ENCODE results near the gene SPOCK3. TPM values are rescaled to one million over a fixed set of nuclear protein-coding genes. Genes with fewer than 3 reads are reported as not detected.

The SPOCK3 gene
- total RNA-seq, 1 experiment from 2014 or later: 1.4 TPM

DNA sequence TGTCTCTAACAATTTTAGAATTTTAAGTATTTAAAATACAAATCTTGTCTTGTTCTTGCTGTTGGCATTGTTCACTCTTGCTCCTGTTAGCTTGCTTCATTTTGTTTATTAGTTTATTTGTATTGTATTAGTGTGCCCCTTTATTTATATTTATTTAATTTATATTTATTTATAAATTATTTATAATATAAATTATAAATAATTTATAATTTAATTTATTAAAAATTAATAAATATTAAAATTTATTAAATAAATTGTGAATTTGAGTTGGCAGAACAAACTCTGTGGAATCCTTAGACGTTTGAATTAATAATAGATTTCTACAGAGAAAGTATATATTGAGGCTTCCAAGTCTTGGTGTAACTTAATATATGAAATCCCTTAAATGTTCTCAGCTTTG is 331.4 kb downstream of the SPOCK3 start:
- H3K27ac ChIP-seq (ENCODE audit: low read length): no peak overlapping the region
- H3K27me3 ChIP-seq (ENCODE audit: control insufficient read depth, insufficient read depth, low read length): no peaks in the 10 kb centered on the region
- POLR2A ChIA-PET: no interaction called here
- no peaks in the 10 kb centered on the region for H3K36me3 ChIP-seq (ENCODE audit: control insufficient read depth, insufficient read depth, low read length)
- TF ChIP-seq, protein P1, sequence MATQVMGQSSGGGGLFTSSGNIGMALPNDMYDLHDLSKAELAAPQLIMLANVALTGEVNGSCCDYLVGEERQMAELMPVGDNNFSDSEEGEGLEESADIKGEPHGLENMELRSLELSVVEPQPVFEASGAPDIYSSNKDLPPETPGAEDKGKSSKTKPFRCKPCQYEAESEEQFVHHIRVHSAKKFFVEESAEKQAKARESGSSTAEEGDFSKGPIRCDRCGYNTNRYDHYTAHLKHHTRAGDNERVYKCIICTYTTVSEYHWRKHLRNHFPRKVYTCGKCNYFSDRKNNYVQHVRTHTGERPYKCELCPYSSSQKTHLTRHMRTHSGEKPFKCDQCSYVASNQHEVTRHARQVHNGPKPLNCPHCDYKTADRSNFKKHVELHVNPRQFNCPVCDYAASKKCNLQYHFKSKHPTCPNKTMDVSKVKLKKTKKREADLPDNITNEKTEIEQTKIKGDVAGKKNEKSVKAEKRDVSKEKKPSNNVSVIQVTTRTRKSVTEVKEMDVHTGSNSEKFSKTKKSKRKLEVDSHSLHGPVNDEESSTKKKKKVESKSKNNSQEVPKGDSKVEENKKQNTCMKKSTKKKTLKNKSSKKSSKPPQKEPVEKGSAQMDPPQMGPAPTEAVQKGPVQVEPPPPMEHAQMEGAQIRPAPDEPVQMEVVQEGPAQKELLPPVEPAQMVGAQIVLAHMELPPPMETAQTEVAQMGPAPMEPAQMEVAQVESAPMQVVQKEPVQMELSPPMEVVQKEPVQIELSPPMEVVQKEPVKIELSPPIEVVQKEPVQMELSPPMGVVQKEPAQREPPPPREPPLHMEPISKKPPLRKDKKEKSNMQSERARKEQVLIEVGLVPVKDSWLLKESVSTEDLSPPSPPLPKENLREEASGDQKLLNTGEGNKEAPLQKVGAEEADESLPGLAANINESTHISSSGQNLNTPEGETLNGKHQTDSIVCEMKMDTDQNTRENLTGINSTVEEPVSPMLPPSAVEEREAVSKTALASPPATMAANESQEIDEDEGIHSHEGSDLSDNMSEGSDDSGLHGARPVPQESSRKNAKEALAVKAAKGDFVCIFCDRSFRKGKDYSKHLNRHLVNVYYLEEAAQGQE (IDR thresholded peaks at IDR 0.05; ENCODE audit: insufficient read depth in 1 of 2, low read depth in 2 of 2, low read length in 1 of 2): no peak
- TF ChIP-seq, protein P2, sequence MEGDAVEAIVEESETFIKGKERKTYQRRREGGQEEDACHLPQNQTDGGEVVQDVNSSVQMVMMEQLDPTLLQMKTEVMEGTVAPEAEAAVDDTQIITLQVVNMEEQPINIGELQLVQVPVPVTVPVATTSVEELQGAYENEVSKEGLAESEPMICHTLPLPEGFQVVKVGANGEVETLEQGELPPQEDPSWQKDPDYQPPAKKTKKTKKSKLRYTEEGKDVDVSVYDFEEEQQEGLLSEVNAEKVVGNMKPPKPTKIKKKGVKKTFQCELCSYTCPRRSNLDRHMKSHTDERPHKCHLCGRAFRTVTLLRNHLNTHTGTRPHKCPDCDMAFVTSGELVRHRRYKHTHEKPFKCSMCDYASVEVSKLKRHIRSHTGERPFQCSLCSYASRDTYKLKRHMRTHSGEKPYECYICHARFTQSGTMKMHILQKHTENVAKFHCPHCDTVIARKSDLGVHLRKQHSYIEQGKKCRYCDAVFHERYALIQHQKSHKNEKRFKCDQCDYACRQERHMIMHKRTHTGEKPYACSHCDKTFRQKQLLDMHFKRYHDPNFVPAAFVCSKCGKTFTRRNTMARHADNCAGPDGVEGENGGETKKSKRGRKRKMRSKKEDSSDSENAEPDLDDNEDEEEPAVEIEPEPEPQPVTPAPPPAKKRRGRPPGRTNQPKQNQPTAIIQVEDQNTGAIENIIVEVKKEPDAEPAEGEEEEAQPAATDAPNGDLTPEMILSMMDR (IDR thresholded peaks at IDR 0.05): no peak
- TF ChIP-seq POLR2AphosphoS5 (IDR thresholded peaks at IDR 0.05; ENCODE audit: low read depth, low read length) (no peak), SIN3A (IDR thresholded peaks at IDR 0.05; ENCODE audit: borderline replicate concordance, insufficient read depth, low read depth, low read length) (no peak)
- CTCF ChIA-PET: no interaction called here
- intact Hi-C loops (cut with micrococcal nuclease; ENCODE audit: unreplicated experiment) (no loop called here), in situ Hi-C loops (cut with HindIII; ENCODE audit: low pct_unique_long_range_greater_than_20kb, low sequenced_read_pairs) (no loop called here)
- BruUV-seq (replicated peaks): no TSS peak
- H3K9me3 ChIP-seq (ENCODE audit: control insufficient read depth, insufficient read depth, low read depth, low read length): no peaks in the 10 kb centered on the region
- ATAC-seq: no peak
- H3K4me3 ChIP-seq (ENCODE audit: low read depth in 2 of 2, low read length in 2 of 2): no peak overlapping the region
- no peak for DNase-seq (ENCODE audit: low read depth, low spot score)
- H3K4me1 ChIP-seq (ENCODE audit: control insufficient read depth, insufficient read depth, low read length): no peaks in the 10 kb centered on the region

DNA sequence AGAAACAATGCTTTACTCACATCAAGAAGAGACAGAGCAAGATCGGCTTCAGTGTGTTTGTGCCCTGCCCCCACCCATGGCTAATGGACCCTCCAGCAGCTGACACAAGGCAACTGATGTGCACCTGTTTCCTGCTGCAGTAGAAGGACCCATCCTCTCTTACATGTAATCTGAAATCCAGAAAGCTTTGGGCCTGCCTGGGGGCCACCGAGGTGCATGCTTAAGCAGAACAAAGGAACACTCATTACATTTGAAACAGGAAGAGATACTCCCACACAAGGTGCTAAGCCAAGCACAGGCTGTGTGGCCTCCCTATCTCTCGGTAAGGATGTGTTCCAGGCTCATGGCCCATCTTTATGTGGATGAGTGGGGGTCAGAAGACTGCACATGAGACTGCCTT is 338.0 kb downstream of the SPOCK3 start:
- no peak overlapping the region for H3K4me3 ChIP-seq (ENCODE audit: low read depth in 2 of 2, low read length in 2 of 2)
- H3K4me1 ChIP-seq (ENCODE audit: control insufficient read depth, insufficient read depth, low read length): no peaks in the 10 kb centered on the region
- no peaks in the 10 kb centered on the region for H3K27me3 ChIP-seq (ENCODE audit: control insufficient read depth, insufficient read depth, low read length)
- no peaks in the 10 kb centered on the region for H3K9me3 ChIP-seq (ENCODE audit: control insufficient read depth, insufficient read depth, low read depth, low read length)
- ATAC-seq: no peak
- no peak for TF ChIP-seq SIN3A (IDR thresholded peaks at IDR 0.05; ENCODE audit: borderline replicate concordance, insufficient read depth, low read depth, low read length)
- TF ChIP-seq, protein P2 (IDR thresholded peaks at IDR 0.05): no peak
- no peak for TF ChIP-seq TCF7L2 (IDR thresholded peaks at IDR 0.05; ENCODE audit: low read depth, low read length)
- TF ChIP-seq POLR2AphosphoS5 (IDR thresholded peaks at IDR 0.05; ENCODE audit: low read depth, low read length): no peak
- TF ChIP-seq, protein P1 (IDR thresholded peaks at IDR 0.05; ENCODE audit: insufficient read depth in 1 of 2, low read depth in 2 of 2, low read length in 1 of 2): no peak
- H3K36me3 ChIP-seq (ENCODE audit: control insufficient read depth, insufficient read depth, low read length): no peaks in the 10 kb centered on the region
- BruUV-seq (replicated peaks): no TSS peak
- no peak for DNase-seq (ENCODE audit: low read depth, low spot score)
- in situ Hi-C loops (cut with HindIII; ENCODE audit: low pct_unique_long_range_greater_than_20kb, low sequenced_read_pairs) (no loop called here), intact Hi-C loops (cut with micrococcal nuclease; ENCODE audit: unreplicated experiment) (no loop called here)
- ChIA-PET POLR2A (no interaction called here), CTCF (no interaction called here)
- no peak overlapping the region for H3K27ac ChIP-seq (ENCODE audit: low read length)

All from Panc1 (cell line).